Measurements from ENCODE around the gene CCDC8.
"Not testable (repeated sequence)": the region's sequence is repeated elsewhere in the genome, so short reads cannot be mapped to it uniquely, and the experiment has no call there.

The CCDC8 gene

GRCh38 chr19:46383171-46383815 is 30.1 kb downstream of the CCDC8 start:
- no peak for DNase-seq (ENCODE audit: low read depth)

GRCh38 chr19:46381756-46382345 is 31.5 kb downstream of the CCDC8 start:
- DNase-seq (ENCODE audit: low read depth), result no peak

- DNase-seq (ENCODE audit: low read depth), result no peak
Observed at GRCh38 chr19:46381346-46381745, 32.0 kb downstream of the CCDC8 start.

- DNase-seq (ENCODE audit: low read depth), result no peak
Observed at GRCh38 chr19:46380690-46381089, 32.7 kb downstream of the CCDC8 start.

- DNase-seq (ENCODE audit: low read depth), result no peak
Observed at GRCh38 chr19:46378268-46378667, 35.1 kb downstream of the CCDC8 start.

GRCh38 chr19:46376241-46377153 is 36.9 kb downstream of the CCDC8 start:
- no peak for DNase-seq (ENCODE audit: low read depth)

- not testable (repeated sequence) for DNase-seq (ENCODE audit: low read depth)
Observed at GRCh38 chr19:46375476-46376067, 37.8 kb downstream of the CCDC8 start.

GRCh38 chr19:46374536-46375475 is 38.6 kb downstream of the CCDC8 start:
- DNase-seq (ENCODE audit: low read depth), result no peak

GRCh38 chr19:46373491-46374359 is 39.6 kb downstream of the CCDC8 start:
- DNase-seq (ENCODE audit: low read depth), result no peak

- DNase-seq (ENCODE audit: low read depth), result no peak
Observed at GRCh38 chr19:46372901-46373490, 40.4 kb downstream of the CCDC8 start.

GRCh38 chr19:46371371-46371901 is 41.9 kb downstream of the CCDC8 start:
- DNase-seq (ENCODE audit: low read depth), result no peak

- DNase-seq (ENCODE audit: low read depth), result no peak
Observed at GRCh38 chr19:46369817-46370216, 43.5 kb downstream of the CCDC8 start.

- DNase-seq (ENCODE audit: low read depth), result no peak
Observed at GRCh38 chr19:46368116-46368515, 45.2 kb downstream of the CCDC8 start.

- DNase-seq (ENCODE audit: low read depth), result no peak
Observed at GRCh38 chr19:46367426-46367825, 45.9 kb downstream of the CCDC8 start.

- no peak for DNase-seq (ENCODE audit: low read depth)
Observed at GRCh38 chr19:46366620-46367292, 46.6 kb downstream of the CCDC8 start.

- DNase-seq (ENCODE audit: low read depth), result no peak
Observed at GRCh38 chr19:46365561-46365960, 47.8 kb downstream of the CCDC8 start.

- no peak for DNase-seq (ENCODE audit: low read depth)
Observed at GRCh38 chr19:46364359-46364758, 49.0 kb downstream of the CCDC8 start.

- no peak for DNase-seq (ENCODE audit: low read depth)
Observed at GRCh38 chr19:46361915-46362314, 51.4 kb downstream of the CCDC8 start.

Data from activated T-cell treated with anti-CD3 and anti-CD28 coated beads for 1 hour (primary cell).